Measurements from ENCODE around the gene MKI67. TPM values are rescaled to one million over a fixed set of nuclear protein-coding genes. Genes with fewer than 3 reads are reported as not detected.
"Not testable (repeated sequence)": the region's sequence is repeated elsewhere in the genome, so short reads cannot be mapped to it uniquely, and the experiment has no call there.

MKI67 gene
- total RNA-seq, 2 donors from 2014 or later, result 141 to 270 TPM

DNA sequence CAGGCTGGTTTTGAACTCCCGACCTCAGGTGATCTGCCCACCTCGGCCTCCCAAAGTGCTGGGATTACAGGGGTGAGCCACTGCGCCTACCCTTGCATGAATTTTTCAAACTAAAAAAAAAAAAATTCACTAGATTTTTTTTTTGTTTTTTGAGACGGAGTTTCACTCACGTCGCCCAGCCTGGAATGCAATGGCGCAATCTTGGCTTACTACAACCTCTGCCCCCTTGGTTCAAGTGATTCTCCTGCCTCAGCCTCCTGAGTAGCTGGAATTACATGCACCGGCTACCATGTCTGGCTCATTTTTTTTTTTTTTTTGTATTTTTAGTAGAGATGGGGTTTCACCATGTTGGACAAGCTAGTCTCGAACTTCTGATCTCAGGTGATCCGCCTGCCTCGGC is 12.2 kb upstream of the MKI67 start:
- not testable (repeated sequence) for H3K36me3 Mint-ChIP-seq; H3K4me3 Mint-ChIP-seq; DNase-seq (ENCODE audit: low spot score); H3K4me1 Mint-ChIP-seq (ENCODE audit: low read depth in 2 of 2); H3K9me3 Mint-ChIP-seq; H3K27ac Mint-ChIP-seq; H3K27me3 Mint-ChIP-seq; ATAC-seq

GRCh38 chr10:128137877-128138276 is 11.7 kb upstream of the MKI67 start:
- Mint-ChIP-seq H3K36me3 (no peaks in the 10 kb centered on the region), H3K4me3 (no peak overlapping the region), H3K27ac (no peak overlapping the region), H3K9me3 (no peaks in the 10 kb centered on the region), H3K27me3 (no peaks in the 10 kb centered on the region), H3K4me1 (ENCODE audit: low read depth in 2 of 2) (no peaks in the 10 kb centered on the region)
- DNase-seq (ENCODE audit: low spot score), result no peak
- ATAC-seq, result no peak

- ATAC-seq (no peak), DNase-seq (ENCODE audit: low spot score) (no peak)
- peaks cover 4% of the 10 kb centered on the region for H3K36me3 Mint-ChIP-seq
- H3K9me3 Mint-ChIP-seq, result no peaks in the 10 kb centered on the region
- H3K4me1 Mint-ChIP-seq (ENCODE audit: low read depth in 2 of 2), result peaks cover 21 to 23% of the 10 kb centered on the region in 2 donors
- no peak overlapping the region for H3K4me3 Mint-ChIP-seq
- H3K27ac Mint-ChIP-seq, result no peak overlapping the region
- peaks cover 0 to 4% of the 10 kb centered on the region in 2 donors for H3K27me3 Mint-ChIP-seq
These were observed 3.8 kb upstream of the MKI67 start for GRCh38 chr10:128130051-128130450.

GRCh38 chr10:128128582-128128981 is 2.4 kb upstream of the MKI67 start:
- Mint-ChIP-seq H3K4me1 (ENCODE audit: low read depth in 2 of 2) (peaks cover 27 to 38% of the 10 kb centered on the region in 2 donors), H3K36me3 (peaks cover 7% of the 10 kb centered on the region), H3K27me3 (peaks cover 0 to 8% of the 10 kb centered on the region in 2 donors), H3K27ac (no peak overlapping the region), H3K4me3 (no peak overlapping the region), H3K9me3 (no peaks in the 10 kb centered on the region)
- DNase-seq (ENCODE audit: low spot score) (no peak), ATAC-seq (no peak)

DNA sequence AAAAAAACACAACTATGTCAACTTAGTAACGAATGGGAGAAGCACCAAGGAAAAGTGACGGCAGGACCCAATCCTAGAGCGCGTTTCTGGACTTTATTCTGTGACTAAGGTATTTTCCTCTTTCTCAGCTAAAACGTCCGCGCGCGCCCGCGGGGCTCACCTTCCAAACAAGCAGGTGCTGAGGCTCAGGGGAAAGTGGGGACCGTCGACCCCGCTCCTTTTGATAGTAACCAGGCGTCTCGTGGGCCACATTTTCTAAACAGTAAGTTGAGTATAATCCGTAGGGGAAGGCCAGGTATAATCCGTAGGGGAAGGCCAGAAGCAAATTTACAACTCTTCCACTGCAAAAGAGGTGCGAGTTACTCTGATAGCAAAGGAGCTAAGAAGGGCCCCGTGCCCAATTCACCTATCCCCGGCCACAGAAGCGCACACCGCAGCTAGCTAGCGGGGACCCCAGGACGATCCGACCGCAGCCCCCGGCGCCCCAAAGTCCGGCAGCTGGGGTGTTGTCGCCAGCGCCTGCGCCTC is 743 bp downstream of the MKI67 start:
- Mint-ChIP-seq H3K36me3 (peaks cover 17% of the 10 kb centered on the region), H3K27me3 (peaks cover 0 to 8% of the 10 kb centered on the region in 2 donors), H3K27ac (peak overlapping the region; percentile 62 to 85), H3K4me1 (ENCODE audit: low read depth in 2 of 2) (peaks cover 27 to 53% of the 10 kb centered on the region in 2 donors), H3K4me3 (peak overlapping the region; percentile 88), H3K9me3 (no peaks in the 10 kb centered on the region)
- DNase-seq (ENCODE audit: low spot score) (no peak), ATAC-seq (no peak)

DNA sequence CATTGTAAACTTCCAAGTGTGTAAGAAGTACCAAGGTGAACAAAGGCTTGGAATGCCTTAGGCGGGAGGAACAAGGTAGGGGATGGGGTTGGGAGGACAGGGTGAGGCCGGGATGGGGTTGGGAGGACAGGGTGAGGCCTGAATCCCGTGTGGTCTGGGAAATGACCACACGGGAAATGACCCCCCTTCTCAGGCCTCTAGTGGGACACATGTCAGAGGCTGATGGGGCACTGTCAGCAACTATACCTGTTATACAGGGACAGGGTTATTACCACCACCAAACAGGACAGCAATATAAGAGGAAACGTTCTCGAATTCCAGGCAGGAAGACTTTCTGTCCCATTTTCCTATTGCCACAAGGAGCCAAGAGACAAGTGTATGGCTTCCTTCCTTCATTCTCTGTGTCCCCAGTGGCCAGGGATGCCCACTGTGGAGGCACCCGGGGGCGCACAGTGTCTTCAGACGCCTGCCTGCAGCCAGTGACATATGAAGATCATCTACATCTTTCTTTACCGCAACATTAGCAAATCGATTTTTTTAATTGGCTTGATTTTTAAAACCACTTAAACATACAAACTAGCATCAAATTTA is 1.3 kb downstream of the MKI67 start:
- Mint-ChIP-seq H3K4me1 (ENCODE audit: low read depth in 2 of 2) (peaks cover 23 to 48% of the 10 kb centered on the region in 2 donors), H3K9me3 (no peaks in the 10 kb centered on the region), H3K27ac (peak overlapping the region; percentile 62 to 85), H3K4me3 (peak overlapping the region; percentile 88), H3K36me3 (peaks cover 17% of the 10 kb centered on the region), H3K27me3 (peaks cover 0 to 8% of the 10 kb centered on the region in 2 donors)
- ATAC-seq (no peak), DNase-seq (ENCODE audit: low spot score) (no peak)

DNA sequence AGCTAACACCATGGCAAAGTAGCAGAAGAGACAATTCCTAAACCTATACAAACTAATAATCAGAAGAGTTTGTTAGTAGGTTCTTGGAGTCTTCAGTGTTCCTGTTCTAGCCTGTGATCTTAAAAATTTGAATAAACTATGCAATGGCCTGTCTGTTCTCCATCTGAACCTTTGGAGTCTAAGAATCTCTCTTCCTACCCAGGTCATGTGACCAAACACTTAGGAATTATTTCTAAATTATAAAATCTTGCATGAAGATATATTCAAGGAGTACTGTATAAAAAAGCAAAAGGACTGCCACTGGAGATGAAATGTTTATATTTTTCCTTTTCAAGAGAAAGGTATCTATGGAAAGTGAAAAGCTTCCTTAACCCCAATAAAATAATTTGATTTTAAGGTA is 2.4 kb downstream of the MKI67 start:
- H3K27me3 Mint-ChIP-seq, result peaks cover 0 to 8% of the 10 kb centered on the region in 2 donors
- H3K27ac Mint-ChIP-seq, result no peak overlapping the region
- H3K36me3 Mint-ChIP-seq, result peaks cover 17% of the 10 kb centered on the region
- H3K9me3 Mint-ChIP-seq, result no peaks in the 10 kb centered on the region
- peaks cover 19 to 43% of the 10 kb centered on the region in 2 donors for H3K4me1 Mint-ChIP-seq (ENCODE audit: low read depth in 2 of 2)
- ATAC-seq (no peak), DNase-seq (ENCODE audit: low spot score) (no peak)
- H3K4me3 Mint-ChIP-seq, result peak overlapping the region; percentile 88

- ATAC-seq (no peak), DNase-seq (ENCODE audit: low spot score) (no peak)
- Mint-ChIP-seq H3K4me1 (ENCODE audit: low read depth in 2 of 2) (peaks cover 19 to 43% of the 10 kb centered on the region in 2 donors), H3K4me3 (no peak overlapping the region), H3K36me3 (peaks cover 17% of the 10 kb centered on the region), H3K27ac (no peak overlapping the region), H3K9me3 (no peaks in the 10 kb centered on the region), H3K27me3 (peaks cover 0 to 8% of the 10 kb centered on the region in 2 donors)
These were observed 3.3 kb downstream of the MKI67 start for GRCh38 chr10:128122931-128123330.

DNA sequence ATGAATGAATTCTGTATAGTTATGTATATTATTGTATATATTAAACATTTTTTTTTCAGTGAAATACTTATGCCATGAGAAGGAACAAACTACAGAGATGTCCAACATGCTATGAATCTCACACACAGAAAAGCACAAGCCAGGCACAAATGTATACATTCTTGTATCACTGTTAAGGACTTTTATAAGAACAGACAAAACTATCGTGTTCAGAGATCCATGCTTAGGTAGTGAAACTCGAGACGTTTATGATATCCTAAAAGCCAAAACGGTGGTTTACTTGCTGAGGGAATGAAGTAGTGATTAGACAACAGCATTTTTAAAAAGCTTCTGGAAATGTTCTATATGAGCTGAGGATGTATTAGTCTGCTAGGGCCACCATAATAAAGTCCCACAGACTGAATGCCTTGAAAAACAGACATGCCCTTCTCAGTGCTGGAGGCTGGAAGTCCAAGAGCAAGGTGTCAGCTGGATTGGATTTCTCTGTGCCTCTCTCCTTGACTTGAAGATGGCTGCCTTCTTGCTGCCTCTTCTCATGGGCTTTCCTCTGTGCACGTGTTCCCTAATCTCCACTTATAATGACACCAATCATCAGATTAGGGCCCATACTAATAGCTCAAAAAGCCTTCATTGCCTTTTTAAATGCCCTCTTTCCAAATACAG is 4.3 kb downstream of the MKI67 start:
- no peak overlapping the region for H3K4me3 Mint-ChIP-seq

DNA sequence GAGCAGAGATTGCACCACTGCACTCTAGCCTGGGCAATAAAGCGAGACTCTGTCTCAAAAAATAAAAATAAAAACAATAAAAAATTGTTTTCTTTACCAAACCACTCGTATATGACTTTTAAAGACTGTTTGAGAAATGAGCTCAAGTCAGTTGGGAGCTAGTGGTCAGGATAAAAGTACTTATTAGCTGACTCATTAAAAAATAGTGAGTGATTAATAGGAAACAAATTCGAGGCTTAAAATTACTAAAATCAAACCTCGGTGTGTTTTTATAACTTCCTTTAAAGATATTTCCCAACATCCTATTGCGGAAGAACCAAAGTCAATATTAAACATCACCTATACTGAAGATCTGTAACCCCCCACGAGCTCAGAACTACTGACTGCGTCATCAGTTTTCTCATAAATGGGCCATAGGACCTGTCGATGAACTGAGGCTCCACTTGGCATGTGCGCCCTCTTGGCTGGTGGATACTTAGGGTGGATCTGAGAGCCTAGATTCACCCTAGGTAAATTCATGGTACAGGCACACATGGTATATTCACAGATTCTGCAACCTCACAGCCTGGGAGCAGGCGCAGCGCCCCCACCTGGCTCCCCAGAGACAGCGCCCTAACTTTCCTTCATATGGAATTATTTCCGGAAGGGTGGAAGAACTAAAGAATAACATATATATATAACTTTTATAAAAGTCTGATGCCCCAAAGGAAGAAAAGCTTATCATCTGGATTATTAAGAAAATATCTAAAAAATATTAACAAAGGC is 9.2 kb downstream of the MKI67 start:
- no peak overlapping the region for H3K27ac Mint-ChIP-seq
- no peaks in the 10 kb centered on the region for H3K9me3 Mint-ChIP-seq
- H3K4me1 Mint-ChIP-seq (ENCODE audit: low read depth in 2 of 2), result peaks cover 0 to 11% of the 10 kb centered on the region in 2 donors
- H3K27me3 Mint-ChIP-seq, result no peaks in the 10 kb centered on the region
- no peak for ATAC-seq
- H3K36me3 Mint-ChIP-seq, result peaks cover 30% of the 10 kb centered on the region
- DNase-seq (ENCODE audit: low spot score), result no peak
- no peak overlapping the region for H3K4me3 Mint-ChIP-seq

More for the DNA sequence above, 4.3 kb downstream of the MKI67 start:
- no peak overlapping the region for H3K27ac Mint-ChIP-seq
- ATAC-seq (no peak), DNase-seq (ENCODE audit: low spot score) (no peak)
- peaks cover 17% of the 10 kb centered on the region for H3K36me3 Mint-ChIP-seq
- H3K9me3 Mint-ChIP-seq, result no peaks in the 10 kb centered on the region
- H3K4me1 Mint-ChIP-seq (ENCODE audit: low read depth in 2 of 2), result peaks cover 15 to 35% of the 10 kb centered on the region in 2 donors
- peaks cover 0 to 8% of the 10 kb centered on the region in 2 donors for H3K27me3 Mint-ChIP-seq

DNA sequence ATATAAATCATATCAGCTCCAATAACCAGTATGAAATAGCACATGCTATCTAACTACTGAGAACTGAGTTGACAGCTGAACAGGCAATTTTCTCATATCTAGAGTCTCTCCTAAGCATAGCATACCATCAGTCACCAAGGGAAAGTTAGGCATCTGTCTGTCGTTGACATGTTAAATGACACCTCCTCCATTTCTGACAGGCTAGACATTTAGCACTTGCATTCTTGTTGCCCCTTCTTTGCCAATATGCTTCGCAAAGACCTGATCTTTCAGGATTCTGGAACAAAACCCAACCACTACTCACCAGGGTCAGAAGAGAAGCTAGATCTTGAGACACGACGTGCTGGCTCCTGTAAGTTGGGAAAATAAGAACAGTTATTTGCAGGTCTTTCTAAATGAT is 10.0 kb downstream of the MKI67 start:
- Mint-ChIP-seq H3K27me3 (no peaks in the 10 kb centered on the region), H3K9me3 (no peaks in the 10 kb centered on the region), H3K36me3 (peaks cover 38% of the 10 kb centered on the region), H3K27ac (no peak overlapping the region), H3K4me3 (no peak overlapping the region), H3K4me1 (ENCODE audit: low read depth in 2 of 2) (peaks cover 0 to 10% of the 10 kb centered on the region in 2 donors)
- no peak for DNase-seq (ENCODE audit: low spot score)
- ATAC-seq, result no peak

DNA sequence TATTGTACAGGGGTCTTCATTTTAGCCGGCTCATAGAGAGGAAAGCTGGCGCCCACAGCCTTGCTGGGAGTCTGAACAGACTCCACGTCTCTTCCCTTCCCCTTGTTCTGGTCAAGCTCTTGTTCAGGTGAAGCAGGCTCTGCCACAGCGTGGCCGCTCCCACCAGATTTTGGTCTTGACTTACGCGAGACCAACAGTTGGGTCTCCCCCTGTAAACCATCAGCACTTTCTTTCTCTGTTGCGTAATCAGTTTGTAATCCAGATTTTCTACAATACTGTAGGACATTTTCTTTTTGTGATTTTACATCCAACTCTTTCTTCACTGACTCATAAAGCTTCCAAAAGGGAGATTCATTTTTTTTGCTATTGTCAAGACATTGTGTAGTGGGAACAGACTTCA is 10.9 kb downstream of the MKI67 start:
- Mint-ChIP-seq H3K27me3 (no peaks in the 10 kb centered on the region), H3K27ac (no peak overlapping the region), H3K4me3 (no peak overlapping the region), H3K4me1 (ENCODE audit: low read depth in 2 of 2) (peaks cover 0 to 5% of the 10 kb centered on the region in 2 donors), H3K9me3 (no peaks in the 10 kb centered on the region), H3K36me3 (peaks cover 32% of the 10 kb centered on the region)
- ATAC-seq (no peak), DNase-seq (ENCODE audit: low spot score) (no peak)

DNA sequence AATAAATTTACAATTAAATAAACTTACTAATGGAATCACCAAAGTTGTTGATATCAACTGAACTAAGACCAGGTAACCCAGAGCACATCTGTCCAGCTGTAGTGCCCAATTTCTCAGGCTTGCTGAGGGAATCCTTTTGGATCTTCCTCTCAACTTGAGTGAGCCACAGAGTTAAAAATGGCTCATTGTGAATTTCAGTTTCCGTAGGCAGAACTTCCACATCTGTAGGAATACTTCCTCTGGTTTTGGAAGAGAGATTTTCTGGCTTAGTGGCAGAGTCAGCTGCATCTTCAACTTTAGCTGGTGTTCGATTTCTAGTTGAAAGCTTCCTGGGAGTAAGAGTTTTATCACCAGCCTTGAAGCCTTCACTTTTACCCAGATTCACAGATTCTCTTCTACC is 11.3 kb downstream of the MKI67 start:
- no peak for ATAC-seq
- H3K36me3 Mint-ChIP-seq, result peaks cover 32% of the 10 kb centered on the region
- no peaks in the 10 kb centered on the region for H3K9me3 Mint-ChIP-seq
- no peak overlapping the region for H3K4me3 Mint-ChIP-seq
- H3K4me1 Mint-ChIP-seq (ENCODE audit: low read depth in 2 of 2), result peaks cover 0 to 5% of the 10 kb centered on the region in 2 donors
- DNase-seq (ENCODE audit: low spot score), result no peak
- H3K27me3 Mint-ChIP-seq, result no peaks in the 10 kb centered on the region
- H3K27ac Mint-ChIP-seq, result no peak overlapping the region

- H3K36me3 Mint-ChIP-seq, result peaks cover 32% of the 10 kb centered on the region
- peaks cover 0 to 5% of the 10 kb centered on the region in 2 donors for H3K4me1 Mint-ChIP-seq (ENCODE audit: low read depth in 2 of 2)
- DNase-seq (ENCODE audit: low spot score) (no peak), ATAC-seq (no peak)
- H3K27ac Mint-ChIP-seq, result no peak overlapping the region
- H3K9me3 Mint-ChIP-seq, result no peaks in the 10 kb centered on the region
- H3K27me3 Mint-ChIP-seq, result no peaks in the 10 kb centered on the region
- H3K4me3 Mint-ChIP-seq, result no peak overlapping the region
These were observed 13.2 kb downstream of the MKI67 start for GRCh38 chr10:128113026-128113425.
